NCI-H446 treated with DMSO at 0.1 percent for 48 hours (cell line): ENCODE data around the gene RASSF3.
"Not testable (repeated sequence)": the region's sequence is repeated elsewhere in the genome, so short reads cannot be mapped to it uniquely, and the experiment has no call there.

Experiments
- DNase-seq: peaks from one replicate; lab custom pipeline; 2025; lab: John Stamatoyannopoulos, UW

Gene RASSF3

DNA sequence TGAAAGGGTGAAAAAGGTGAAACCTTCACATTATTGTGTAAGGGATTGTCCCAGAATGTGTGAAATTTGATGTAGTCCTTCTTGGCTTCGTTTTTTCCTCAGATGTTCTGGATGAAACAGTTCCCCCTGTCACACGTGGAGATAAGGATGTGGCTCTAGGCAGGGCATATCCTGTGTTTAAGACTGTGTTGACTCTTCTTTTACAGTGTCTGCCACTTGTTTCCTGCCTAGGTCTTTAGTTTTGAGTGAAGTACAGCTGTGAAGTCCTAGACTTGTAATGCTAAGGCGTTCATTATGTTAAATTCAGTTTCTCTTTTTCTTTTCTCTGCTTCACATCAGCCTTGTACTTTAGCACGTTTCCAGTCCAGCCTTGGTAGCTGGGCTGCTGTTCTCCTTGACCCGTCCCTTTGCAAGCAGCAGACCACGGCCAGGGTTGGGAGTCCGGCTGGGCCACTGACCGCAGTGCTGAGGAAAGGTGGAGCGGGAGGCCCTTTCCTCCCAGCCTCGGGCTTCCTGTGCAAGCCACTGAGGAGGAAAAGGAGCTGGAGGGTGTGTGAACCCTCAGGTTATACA is 59.1 kb downstream of the RASSF3 start:
- DNase-seq = no peak

DNA sequence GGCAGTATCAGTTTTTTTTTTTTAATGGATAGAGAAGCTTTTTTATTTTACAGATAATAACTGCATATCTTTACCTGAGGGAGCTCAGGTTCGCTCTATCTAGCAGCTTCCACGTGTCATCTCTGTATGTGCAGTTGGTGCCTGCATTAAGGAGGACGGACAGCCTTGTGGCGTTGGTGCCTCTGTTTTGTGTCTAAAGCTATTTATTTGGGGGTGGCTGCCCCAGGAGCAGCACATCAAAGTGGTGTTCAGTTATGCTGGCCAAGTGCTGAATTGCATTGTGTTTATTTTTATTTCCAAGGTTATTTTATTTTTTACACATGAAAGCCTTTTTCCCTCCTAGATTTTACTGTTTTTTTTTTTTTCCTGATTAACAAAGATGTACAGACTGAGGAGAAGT is 59.7 kb downstream of the RASSF3 start:
- DNase-seq = no peak

DNA sequence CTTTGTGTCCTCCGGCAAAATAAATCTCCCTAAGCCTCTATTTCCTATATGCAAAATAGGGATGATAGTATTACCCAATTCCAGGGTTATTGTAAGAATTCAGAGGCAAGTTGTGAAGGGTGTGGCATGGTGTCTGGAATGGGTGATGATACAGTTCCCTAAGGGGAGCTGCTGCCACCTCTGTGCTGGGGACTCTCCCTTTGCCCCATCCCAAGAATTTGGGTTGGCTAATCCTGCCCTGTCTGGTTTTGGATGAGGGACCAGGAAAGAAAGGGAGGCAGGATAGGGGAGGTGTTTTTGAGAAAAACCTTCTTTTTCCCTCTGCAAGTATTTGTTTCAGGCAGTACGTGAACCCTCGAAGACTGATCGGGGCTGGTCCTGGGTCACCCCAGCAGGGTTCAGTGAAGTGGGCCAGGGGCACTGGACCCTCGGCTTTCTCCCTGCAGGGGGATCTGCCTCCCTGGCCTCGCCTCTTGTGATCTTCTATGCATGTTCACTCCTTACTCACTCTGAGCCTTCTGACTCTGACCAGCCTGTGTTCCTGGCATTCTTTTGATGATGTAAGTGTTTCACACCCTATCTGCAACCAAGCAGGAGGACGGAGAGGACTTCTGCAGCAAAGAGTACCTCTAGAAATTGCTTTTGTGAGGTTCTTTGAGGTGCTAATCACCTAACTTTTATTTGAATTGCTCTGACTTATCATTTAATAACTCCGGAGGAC is 60.8 kb downstream of the RASSF3 start:
- no peak for DNase-seq

DNA sequence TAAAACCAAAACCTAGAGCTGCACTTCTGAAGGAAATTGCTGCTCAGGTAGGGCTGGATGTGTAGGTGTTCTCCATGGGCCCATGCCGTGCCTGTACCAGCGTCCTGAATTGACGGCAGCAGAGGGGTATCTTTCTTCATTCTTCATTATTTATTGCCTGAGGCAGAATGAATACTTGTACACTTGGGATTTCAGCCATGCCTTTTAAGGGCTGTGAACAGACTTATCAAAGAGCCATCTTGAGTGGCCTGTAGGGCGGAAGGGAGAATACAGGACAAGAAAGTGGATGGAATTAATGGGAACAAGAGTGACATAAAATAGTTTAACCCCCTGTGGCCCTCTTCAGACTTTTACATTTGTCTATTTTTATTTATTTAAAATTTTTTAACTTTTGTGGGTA is 61.4 kb downstream of the RASSF3 start:
- no peak for DNase-seq

DNA sequence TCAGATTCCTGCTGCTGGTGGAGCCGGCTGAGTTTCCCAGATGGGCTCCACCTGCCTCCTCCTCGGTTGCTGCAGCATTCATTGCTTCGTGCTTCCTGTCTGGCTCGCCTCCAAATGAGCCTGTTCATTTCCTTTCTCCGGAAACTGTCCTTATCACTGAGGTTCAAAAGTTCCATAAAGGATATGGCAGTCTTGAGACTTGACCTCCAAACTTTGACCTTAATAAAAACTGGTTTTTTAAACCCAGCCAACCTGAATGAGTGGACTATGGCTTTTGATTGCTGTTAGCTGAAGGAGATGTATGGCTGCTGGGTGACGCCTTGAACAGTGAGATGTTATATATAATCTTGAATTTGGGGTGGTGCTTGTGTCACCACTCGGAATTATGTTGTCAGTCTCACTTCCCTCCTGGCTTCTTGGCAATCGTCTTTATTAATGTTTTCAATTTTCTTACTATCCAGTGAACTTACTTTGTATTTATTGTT is 62.7 kb downstream of the RASSF3 start:
- no peak for DNase-seq

DNA sequence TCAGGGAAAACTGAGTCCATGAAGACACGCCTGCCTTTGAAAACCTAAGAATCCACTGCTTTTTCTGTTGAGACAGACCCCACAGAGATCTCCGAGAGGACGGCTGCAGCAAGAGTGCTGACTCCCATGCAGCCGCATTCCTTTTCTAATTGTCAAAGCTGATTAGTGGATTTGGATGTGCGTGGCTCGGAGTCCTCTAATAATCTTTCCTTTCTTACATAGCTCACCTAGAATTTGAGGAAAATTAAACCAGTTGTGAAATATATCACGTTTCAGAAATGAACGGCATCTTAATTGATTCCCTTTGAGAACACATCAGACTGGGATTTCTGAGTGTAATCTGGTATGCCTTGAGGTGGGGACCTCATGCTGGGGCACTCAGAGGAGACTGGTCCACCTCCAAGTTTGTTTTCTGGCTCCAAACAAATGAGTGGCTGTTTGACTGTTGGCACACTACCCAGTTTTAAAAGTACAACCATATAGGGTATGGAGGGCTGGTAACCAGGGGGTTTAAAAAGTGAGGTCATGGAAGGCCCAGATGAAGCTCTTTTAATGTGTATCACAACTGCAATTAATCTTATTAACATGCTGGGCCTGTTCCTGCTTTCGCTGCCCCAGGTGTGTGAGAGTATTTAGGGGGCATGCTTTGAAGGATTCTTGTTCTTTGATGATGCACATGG is 63.3 kb downstream of the RASSF3 start:
- DNase-seq = peak; percentile 80

DNA sequence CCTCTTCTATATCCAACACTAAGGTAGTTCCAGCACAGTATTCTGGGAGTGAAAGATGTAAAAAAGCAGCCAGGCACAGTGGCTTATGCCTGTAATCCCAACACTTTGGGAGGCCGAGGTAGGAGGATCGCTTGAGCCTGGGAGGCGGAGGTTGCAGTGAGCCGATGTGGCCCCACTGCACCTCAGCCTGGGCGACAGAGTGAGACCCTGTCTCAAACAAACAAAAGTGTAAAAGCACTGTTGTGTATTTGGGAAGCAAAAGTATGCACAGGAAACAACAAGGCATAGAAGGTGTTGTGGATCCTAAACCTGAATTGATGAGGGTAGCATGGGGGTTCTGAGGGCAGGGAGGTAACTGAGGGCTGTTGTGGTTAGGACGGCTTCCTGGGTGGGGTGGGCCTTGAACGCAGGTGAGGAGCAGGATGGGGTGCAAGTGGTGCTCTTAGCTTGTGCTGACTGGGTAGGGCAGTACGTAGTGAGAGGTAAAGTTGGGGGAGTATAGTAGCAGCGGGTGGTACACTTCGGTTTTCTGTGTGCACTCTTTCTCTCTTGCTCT is 64.2 kb downstream of the RASSF3 start:
- DNase-seq = no peak

DNA sequence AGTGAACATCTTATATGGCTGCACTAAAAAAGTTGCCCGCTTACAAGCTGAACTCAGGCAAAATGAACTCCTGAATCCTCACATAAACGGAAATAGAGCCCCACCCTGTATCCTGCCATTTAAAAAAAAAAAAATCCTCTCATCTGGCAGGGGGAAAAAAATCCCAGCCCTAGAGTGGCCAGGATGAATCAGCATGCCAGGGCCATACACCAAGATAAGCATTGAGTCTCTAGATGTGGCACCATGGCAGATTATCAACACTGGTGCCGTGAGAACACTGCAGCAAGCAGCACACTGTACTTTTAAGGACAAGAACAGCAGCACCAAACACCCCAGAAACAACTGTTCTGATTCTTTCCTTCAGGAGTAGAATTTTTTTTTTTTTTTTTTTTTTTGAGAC is 65.5 kb downstream of the RASSF3 start:
- peak; percentile 22 for DNase-seq

DNA sequence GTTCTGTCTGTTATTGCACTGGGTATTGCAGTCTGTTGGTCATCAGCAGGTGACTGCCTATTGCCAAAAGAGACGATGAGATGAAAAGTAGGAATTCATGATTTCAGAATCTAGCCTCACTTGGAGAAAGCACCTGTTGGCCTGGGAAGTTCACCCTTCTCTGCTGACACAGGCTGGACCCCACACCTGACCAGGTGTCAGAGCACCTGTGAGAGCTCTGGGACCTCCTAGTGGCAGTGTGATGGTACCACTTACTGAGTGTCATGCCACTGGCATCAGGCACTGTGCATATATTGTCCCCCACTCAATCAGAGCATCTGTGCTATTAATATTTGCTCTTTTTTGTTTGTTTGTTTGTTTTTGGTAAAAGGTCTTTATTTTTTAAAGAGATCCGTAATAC is 68.0 kb downstream of the RASSF3 start:
- DNase-seq = no peak

DNA sequence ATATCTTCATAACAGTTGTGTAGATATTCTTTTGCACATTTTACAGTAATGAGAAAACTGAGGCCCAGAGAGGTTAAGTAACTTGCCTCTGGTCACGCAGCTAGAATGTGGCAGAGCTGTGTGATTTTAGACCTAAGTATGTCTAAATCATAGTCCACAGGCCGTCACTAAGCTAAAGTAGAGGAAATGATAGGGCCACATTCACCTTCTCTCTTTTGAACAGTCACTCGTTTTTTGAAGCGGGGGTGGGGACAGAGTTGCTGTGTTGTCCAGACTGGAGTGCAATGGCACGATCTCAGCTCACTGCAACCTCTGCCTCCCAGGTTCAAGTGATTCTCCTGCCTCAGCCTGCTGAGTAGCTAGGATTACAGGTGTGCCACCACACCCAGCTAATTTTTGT is 68.5 kb downstream of the RASSF3 start:
- DNase-seq = no peak

DNA sequence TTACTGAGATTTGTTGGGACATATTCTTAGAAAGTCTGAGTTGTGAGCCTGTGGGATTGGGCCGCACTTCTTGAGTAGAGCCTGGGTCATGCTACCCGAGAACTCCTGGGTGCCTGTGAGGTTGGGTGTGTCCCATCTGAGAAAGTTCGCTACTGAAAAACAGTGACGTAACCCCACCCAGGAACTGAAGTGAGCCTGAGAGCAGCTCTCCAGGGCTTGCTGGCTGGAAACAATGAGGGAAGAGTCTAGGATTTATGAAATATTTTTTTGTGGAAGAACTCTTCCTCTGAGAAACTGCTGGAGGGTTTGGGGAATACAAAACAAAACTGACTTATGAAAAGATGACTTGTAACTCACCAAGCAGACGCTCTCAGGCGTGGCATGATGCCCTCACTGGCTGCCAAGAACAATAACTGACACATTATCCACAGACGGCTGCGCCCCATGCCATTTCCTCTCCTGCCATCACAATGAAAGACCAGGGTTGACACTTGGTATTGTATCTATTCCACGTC is 69.2 kb downstream of the RASSF3 start:
- peak; percentile 80 for DNase-seq

DNA sequence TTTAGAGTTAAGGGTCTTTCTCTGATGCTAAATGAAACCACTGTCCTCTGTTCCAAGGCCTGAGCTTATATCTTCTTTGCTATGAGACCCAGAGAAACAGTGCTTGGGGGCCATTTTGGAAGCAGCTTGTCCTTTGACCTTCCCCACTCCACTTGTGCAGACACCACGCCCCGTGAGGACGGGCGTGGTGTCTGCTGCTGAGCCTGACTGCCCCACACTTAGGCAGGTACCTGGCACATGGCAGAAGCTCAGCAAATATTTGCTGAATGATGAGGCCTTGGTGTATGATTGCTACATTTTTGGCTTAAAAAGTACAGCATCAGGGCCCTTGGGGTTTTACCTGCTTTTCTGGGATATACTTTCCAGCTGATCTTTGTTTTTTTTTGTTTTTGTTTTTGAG is 69.9 kb downstream of the RASSF3 start:
- DNase-seq = no peak

DNA sequence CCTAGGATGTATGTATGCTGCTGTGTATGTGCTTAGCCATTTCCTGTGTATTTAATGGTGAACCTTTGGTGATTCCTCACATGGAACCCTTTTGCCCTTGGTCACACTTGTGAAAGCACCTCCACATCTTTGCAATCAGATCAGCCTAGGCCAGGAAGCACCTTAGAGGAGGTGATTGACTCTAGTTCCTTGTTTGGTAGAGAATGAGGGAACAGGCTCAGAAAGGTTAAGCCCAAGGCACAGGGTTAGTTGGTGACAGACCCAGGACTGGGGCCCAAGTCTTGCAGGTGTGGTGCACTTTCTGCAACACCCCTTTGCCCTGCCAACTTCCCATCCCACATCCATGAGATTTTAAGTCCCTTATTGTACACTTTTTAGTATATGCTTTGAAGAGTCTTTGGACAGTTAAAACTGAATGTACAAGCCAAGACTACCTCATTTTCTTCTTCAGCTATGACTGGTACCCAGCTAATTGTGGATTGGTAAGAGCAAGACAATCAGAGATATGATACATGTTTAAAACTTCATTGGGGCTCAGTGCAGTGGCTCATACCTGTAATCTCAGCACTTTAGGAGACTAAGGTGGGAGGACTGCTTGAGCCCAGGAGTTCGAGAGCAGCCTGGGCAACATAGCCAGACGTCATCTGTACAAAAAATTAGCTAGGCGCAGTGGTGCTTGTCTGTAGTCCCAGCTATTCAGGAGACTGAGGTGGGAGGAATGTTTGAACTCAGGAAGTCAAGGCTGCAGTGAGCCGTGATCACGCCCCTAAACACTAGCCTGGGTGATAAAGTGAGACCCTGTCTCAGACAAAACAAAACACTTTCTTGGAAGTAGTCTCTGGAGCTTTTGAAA is 71.1 kb downstream of the RASSF3 start:
- DNase-seq = no peak

DNA sequence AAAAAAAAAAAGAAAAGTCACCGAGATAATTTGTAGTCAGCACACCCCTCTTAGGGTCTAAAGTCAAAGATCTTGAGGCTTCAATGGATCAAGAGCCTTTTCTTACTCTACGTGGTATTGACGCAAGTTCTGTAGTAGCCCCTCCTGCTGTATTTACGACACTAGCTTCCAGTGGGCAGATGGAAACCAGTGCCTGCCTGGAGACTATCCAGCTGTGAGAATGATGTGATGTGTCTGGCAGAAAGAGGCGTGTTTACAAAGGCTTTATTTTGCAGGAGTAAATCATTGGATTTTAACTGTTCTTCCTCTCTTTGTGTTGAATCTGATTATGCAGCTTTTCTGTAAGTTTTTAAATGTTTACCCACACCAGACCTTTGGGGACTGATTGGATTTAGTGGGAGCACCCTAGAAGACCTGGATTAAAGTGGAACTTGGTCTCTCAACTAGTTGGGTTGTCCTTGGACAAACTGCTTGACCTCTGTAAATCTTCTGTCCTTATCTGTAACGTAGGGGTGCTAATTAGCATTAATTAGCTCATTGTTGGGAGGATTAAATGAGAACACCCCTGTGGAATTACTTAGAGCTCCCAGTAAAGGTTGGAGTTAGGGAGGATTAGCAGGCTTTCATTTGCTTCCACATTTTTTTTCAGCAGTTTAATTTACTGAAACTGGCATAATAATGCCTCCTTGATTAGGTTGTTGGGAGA is 72.4 kb downstream of the RASSF3 start:
- DNase-seq = peak; percentile 86

DNA sequence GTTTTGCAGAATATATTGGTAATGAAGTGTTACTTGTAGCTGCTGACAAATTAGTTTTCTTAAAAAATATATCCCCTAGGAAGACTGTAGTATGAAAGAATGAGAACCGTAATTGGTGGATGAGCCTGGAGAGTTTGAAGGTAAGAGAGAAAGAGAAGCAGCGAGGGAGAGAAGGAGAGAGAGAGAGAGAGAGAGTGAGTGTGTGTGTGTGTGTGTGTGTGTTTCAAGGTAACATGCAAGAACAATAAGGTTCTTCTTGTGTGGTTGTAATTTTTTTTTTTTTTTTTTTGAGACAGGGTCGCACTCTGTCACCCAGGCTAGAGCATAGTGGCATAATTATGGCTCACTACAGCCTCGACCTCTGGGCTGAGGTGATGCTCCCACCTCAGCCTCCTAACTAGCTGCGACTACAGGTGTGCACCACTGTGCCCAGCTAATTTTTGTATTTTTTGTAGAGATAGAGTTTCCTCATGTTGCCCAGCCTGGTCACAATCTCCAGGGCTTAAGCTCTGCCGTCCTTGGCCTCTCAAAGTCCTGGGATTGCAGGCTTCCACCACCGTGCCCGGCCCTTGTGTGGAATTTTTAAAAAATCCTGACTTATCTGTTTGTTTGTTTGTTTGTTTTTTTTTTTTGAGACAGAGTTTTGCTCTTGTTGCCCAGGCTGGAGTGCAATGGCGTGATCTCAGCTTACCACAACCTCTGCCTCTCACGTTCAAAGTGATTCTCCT is 73.7 kb downstream of the RASSF3 start:
- DNase-seq = no peak

DNA sequence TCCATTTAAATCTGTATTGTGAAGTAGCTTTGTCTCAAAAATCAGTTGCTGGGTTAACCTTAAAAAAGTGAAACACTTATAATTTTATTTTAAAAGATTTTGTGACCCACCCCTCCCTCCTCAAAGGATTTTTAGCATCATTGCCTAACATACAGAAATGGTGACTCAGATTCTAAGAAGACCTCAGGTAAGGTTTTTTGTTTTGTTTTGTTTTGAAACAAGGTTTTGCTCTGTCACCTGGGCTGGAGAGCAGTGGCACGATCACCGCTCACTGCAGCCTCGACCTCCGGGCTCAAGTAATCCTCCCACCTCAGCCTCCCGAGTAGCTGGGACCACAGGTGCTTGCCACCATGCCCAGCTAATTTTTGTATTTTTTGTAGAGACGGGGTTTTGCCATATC is 74.8 kb downstream of the RASSF3 start:
- no peak for DNase-seq

DNA sequence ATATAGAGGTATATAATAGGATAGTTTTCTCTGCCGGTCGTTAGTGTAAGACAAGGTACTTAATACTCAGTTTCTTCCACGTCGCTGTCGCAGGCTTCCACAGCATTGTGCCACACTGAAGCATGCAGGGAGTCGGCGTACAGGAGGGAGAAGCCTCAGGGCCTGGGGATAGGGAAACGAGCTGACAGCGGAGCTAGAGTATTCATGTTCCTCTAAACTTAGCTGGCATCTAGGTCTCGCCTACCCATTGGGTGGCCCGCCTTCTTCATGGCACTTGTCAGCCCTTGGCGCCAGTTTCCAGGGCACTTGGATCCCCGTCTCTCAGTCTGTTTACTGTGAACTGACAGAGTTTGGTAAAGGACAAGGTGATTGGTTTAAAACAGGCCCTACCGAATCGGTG is 75.3 kb downstream of the RASSF3 start:
- DNase-seq = no peak

DNA sequence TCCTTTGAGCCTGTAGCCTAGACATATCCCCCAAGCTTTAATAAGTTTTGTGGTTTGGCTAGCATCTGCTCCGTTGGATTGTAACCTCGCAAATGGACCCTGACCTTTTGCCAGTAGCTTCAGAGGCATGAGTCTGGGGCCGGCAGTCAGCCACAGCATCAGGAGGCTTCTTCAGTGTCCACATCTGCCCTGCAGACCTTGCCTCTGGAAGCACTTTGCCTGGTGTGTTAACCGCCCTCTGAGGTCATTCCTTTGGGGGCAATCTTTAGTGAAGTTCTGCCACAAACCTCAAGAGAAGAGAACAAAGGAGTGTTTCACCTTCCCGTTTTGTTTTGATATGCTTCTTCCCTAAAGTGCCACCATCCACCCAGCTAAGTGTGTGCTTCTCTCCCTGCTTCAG is 77.5 kb downstream of the RASSF3 start:
- DNase-seq = no peak

DNA sequence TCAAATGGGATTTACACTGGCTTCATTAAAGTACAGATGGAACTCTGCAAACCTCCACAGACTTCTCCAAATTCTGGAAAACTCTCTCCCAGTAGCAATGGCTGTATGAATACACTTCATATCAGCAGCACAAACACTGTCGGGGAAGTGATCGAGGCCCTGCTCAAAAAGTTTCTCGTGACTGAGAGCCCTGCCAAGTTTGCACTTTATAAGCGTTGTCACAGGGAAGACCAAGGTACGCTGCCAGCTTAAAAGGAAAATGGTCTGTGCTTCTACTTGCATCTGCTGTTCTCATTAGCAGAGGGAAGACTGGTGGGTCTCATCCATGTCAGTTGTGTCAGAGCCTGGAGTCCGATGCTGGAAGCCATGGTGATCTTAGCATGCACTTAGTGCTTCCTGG is 77.9 kb downstream of the RASSF3 start:
- no peak for DNase-seq

DNA sequence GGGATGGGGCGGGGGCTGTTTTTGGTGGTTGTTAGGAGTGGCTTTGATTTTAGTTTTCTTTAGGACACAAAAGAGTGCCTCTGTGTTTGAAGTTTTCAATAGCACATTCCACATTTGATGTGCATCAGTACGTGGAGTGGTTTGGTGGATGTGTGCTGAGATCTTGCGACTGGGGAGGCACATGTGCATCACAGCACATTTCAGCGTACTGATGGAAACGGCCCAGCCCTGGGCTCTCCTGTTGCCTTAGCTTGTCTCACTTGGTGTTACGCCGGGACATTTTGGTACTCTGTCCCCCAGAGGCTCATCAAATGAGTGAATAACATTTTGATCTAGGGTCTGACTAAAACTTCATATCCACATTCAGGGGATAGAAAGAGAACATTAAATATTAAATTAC is 78.4 kb downstream of the RASSF3 start:
- no peak for DNase-seq

DNA sequence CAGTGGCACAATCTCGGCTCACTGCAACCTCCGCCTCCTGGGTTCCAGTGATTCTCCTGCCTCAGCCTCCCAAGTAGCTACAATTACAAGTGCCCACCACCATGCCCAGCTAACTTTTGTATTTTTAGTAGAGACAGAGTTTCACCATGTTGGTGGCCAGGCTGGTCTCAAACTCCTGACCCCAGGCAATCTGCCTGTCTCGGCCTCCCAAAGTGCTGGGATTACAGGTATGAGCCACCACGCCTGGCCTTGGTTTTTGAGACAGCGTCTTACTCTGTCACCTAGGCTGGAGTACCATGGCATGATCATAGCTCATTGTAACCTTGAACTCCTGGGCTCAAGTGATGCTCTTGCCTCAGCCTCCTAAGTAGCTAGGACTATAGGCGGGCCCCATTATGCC is 79.9 kb downstream of the RASSF3 start:
- DNase-seq = not testable (repeated sequence)
